ENCODE results near the gene CTSD.

Gene CTSD

GRCh38 chr11:1768141-1768469 lies 4.4 kb upstream of the CTSD start:
- FAIRE-seq: no peak

- no peak for FAIRE-seq
These were observed 3.8 kb upstream of the CTSD start for GRCh38 chr11:1767399-1768140.

GRCh38 chr11:1766719-1767398 lies 3.1 kb upstream of the CTSD start:
- FAIRE-seq: no peak

- FAIRE-seq: no peak
These were observed 2.4 kb upstream of the CTSD start for GRCh38 chr11:1765871-1766718.

GRCh38 chr11:1763336-1763795 lies 361 bp downstream of the CTSD start:
- FAIRE-seq: no peak

GRCh38 chr11:1762537-1763302 lies 1.0 kb downstream of the CTSD start:
- FAIRE-seq: no peak

GRCh38 chr11:1761857-1762536 lies 1.7 kb downstream of the CTSD start:
- FAIRE-seq: no peak

GRCh38 chr11:1761110-1761856 lies 2.4 kb downstream of the CTSD start:
- FAIRE-seq: no peak

GRCh38 chr11:1760351-1761109 lies 3.2 kb downstream of the CTSD start:
- FAIRE-seq: no peak

- FAIRE-seq: no peak
These were observed 3.9 kb downstream of the CTSD start for GRCh38 chr11:1759851-1760220.

GRCh38 chr11:1759151-1759850 lies 4.4 kb downstream of the CTSD start:
- FAIRE-seq: no peak

- no peak for FAIRE-seq
These were observed 5.0 kb downstream of the CTSD start for GRCh38 chr11:1758611-1759150.

- FAIRE-seq: no peak
These were observed 5.7 kb downstream of the CTSD start for GRCh38 chr11:1757861-1758610.

GRCh38 chr11:1756791-1757771 lies 6.6 kb downstream of the CTSD start:
- no peak for FAIRE-seq

- FAIRE-seq: no peak
These were observed 7.8 kb downstream of the CTSD start for GRCh38 chr11:1755692-1756561.

- FAIRE-seq: no peak
These were observed 8.4 kb downstream of the CTSD start for GRCh38 chr11:1755344-1755691.

Data from A204.1 (cell line).